ENCODE measurements around the gene STEAP3.
A peak's percentile ranks its signal among the peaks of the same experiment; 100 is the strongest.
"Not testable (repeated sequence)": the region's sequence is repeated elsewhere in the genome, so short reads cannot be mapped to it uniquely, and the experiment has no call there.

The STEAP3 gene

DNA sequence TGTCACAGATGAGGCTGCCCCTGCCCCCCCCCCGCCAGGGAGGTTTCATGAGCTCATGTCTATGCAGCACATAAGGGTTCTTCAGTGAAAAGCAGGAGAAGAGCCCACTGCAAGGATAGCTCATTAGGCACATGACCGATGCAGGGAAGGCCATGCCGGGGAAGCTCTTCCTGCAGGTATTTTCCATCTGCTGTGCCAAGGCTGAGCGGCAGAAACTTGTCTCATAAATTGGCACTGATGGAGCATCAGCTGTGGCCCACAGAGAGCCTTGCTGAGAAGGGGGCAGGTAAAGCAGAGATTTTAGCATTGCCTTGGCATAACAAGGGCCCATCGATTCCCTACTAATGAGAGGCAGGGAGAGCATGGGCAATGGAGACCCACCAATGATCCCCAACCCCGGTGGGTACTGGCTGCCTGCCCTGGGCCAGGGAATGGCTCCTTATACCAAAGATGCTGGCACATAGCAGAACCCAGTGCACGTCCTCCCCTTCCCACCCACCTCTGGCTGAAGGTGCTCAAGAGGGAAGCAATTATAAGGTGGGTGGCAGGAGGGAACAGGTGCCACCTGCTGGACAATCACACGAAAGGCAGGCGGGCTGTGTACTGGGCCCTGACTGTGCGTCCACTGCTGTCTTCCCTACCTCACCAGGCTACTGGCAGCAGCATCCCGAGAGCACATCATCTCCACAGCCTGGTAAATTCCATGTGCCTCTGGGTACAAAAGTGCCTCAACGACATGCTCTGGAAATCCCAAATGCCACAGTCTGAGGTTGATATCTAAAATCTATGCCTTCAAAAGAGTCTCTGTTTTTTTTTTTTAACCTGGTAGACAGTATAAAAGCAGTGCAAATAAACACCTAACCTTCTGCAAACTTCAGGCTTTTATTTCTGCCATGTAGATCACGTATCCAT lies 41.4 kb downstream of the STEAP3 start:
- intact Hi-C loops (cut with micrococcal nuclease): no loop called here
- H3K36me3 Mint-ChIP-seq (ENCODE audit: low read depth): no peaks in the 10 kb centered on the region
- no peak overlapping the region for H3K27ac Mint-ChIP-seq
- H3K4me1 Mint-ChIP-seq (ENCODE audit: low read depth): peaks cover 28% of the 10 kb centered on the region
- no peaks in the 10 kb centered on the region for H3K27me3 Mint-ChIP-seq
- H3K4me3 Mint-ChIP-seq: no peak overlapping the region
- H3K9me3 Mint-ChIP-seq: no peaks in the 10 kb centered on the region

GRCh38 chr2:119265693-119266066 lies 42.0 kb downstream of the STEAP3 start:
- H3K27me3 Mint-ChIP-seq: no peaks in the 10 kb centered on the region
- no peak overlapping the region for H3K27ac Mint-ChIP-seq
- no peak overlapping the region for H3K4me3 Mint-ChIP-seq
- no peaks in the 10 kb centered on the region for H3K36me3 Mint-ChIP-seq (ENCODE audit: low read depth)
- H3K4me1 Mint-ChIP-seq (ENCODE audit: low read depth): peaks cover 28% of the 10 kb centered on the region
- intact Hi-C loops (cut with micrococcal nuclease): no loop called here
- no peaks in the 10 kb centered on the region for H3K9me3 Mint-ChIP-seq

DNA sequence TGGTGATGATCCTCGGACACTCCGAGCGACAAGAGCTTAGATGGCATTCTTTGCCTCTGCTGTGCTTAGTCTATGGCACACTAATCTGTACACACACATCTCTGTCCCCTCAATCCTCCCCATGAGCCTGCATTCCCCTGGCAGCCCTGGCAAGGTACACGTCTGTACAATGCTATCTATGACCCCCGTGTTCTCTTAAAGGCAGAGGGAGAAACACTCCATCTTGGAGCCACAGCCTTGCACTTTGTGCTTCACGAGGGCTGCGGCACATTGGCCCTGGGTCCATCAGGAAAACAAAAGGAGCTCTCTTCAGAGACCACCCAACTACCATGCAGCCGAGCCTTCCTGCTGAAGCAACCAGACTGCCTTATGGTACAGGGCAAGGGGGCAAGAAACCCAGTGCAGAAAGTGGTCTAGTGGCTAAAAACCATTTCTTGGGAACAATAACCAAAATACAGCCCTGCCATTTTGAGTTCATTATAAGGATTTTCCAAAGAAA lies 42.5 kb downstream of the STEAP3 start:
- Mint-ChIP-seq H3K4me3 (no peak overlapping the region), H3K9me3 (no peaks in the 10 kb centered on the region), H3K4me1 (ENCODE audit: low read depth) (peaks cover 28% of the 10 kb centered on the region), H3K27me3 (no peaks in the 10 kb centered on the region), H3K36me3 (ENCODE audit: low read depth) (no peaks in the 10 kb centered on the region), H3K27ac (no peak overlapping the region)
- intact Hi-C loops (cut with micrococcal nuclease): no loop called here

GRCh38 chr2:119267604-119268003 lies 44.0 kb downstream of the STEAP3 start:
- Mint-ChIP-seq H3K9me3 (no peaks in the 10 kb centered on the region), H3K4me1 (ENCODE audit: low read depth) (peaks cover 28% of the 10 kb centered on the region), H3K36me3 (ENCODE audit: low read depth) (no peaks in the 10 kb centered on the region), H3K27ac (peak overlapping the region; percentile 1), H3K27me3 (no peaks in the 10 kb centered on the region), H3K4me3 (no peak overlapping the region)
- intact Hi-C loops (cut with micrococcal nuclease): no loop called here

GRCh38 chr2:119276864-119277263 lies 53.2 kb downstream of the STEAP3 start:
- intact Hi-C loops (cut with micrococcal nuclease): no loop called here
- Mint-ChIP-seq H3K4me1 (ENCODE audit: low read depth) (peaks cover 16% of the 10 kb centered on the region), H3K27ac (no peak overlapping the region), H3K4me3 (no peak overlapping the region), H3K36me3 (ENCODE audit: low read depth) (no peaks in the 10 kb centered on the region), H3K9me3 (no peaks in the 10 kb centered on the region), H3K27me3 (no peaks in the 10 kb centered on the region)

GRCh38 chr2:119278385-119278784 lies 54.8 kb downstream of the STEAP3 start:
- H3K36me3 Mint-ChIP-seq (ENCODE audit: low read depth); H3K4me3 Mint-ChIP-seq; H3K27me3 Mint-ChIP-seq; H3K9me3 Mint-ChIP-seq; H3K27ac Mint-ChIP-seq; intact Hi-C loops (cut with micrococcal nuclease): not testable (repeated sequence)
- peaks cover 31% of the 10 kb centered on the region for H3K4me1 Mint-ChIP-seq (ENCODE audit: low read depth)

DNA sequence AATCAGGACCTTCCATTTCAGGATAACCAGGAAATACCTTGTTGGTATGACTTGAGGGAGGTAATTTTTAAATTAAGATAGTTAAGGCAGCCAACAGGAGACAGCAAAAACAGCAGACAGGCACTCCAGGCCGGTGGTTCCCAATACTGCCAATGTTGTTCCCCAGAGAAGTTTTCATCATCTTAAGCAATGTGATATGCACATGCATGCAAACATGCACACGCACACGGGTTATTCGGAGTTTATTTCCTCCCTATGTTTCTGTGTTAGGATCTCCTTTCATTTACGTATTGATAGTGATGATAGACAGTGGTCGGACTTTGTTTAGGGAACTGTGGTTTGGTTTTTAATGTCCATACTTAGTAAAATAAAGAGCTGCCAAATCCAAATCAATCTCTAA lies 55.3 kb downstream of the STEAP3 start:
- peaks cover 37% of the 10 kb centered on the region for H3K4me1 Mint-ChIP-seq (ENCODE audit: low read depth)
- no peaks in the 10 kb centered on the region for H3K36me3 Mint-ChIP-seq (ENCODE audit: low read depth)
- H3K4me3 Mint-ChIP-seq: no peak overlapping the region
- no peaks in the 10 kb centered on the region for H3K27me3 Mint-ChIP-seq
- no peak overlapping the region for H3K27ac Mint-ChIP-seq
- intact Hi-C loops (cut with micrococcal nuclease): no loop called here
- no peaks in the 10 kb centered on the region for H3K9me3 Mint-ChIP-seq

GRCh38 chr2:119279666-119280065 lies 56.0 kb downstream of the STEAP3 start:
- H3K9me3 Mint-ChIP-seq: no peaks in the 10 kb centered on the region
- peaks cover 43% of the 10 kb centered on the region for H3K4me1 Mint-ChIP-seq (ENCODE audit: low read depth)
- H3K4me3 Mint-ChIP-seq: no peak overlapping the region
- no peak overlapping the region for H3K27ac Mint-ChIP-seq
- intact Hi-C loops (cut with micrococcal nuclease): no loop called here
- H3K36me3 Mint-ChIP-seq (ENCODE audit: low read depth): no peaks in the 10 kb centered on the region
- no peaks in the 10 kb centered on the region for H3K27me3 Mint-ChIP-seq

DNA sequence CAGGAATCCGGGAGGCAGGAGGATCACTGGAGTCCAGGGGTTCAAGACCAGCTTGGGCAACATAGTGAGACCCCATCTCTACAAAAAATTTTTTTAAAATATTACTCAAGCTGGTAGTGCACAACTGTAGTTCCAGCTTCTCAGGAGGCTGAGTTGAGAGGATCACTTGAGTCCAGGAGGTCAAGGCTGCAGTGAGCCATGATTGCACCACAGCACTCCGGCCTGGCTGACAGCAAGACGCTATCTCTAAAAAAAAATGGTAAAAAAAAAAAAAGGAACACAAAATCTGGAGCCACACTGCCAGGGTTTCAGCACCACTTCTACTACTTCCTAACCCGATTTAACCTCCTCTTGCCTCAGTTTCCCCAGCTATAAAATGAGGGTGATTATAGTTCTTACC lies 57.0 kb downstream of the STEAP3 start:
- Mint-ChIP-seq H3K27me3 (no peaks in the 10 kb centered on the region), H3K9me3 (no peaks in the 10 kb centered on the region), H3K4me3 (no peak overlapping the region), H3K4me1 (ENCODE audit: low read depth) (peaks cover 43% of the 10 kb centered on the region), H3K27ac (no peak overlapping the region), H3K36me3 (ENCODE audit: low read depth) (no peaks in the 10 kb centered on the region)
- intact Hi-C loops (cut with micrococcal nuclease): no loop called here

DNA sequence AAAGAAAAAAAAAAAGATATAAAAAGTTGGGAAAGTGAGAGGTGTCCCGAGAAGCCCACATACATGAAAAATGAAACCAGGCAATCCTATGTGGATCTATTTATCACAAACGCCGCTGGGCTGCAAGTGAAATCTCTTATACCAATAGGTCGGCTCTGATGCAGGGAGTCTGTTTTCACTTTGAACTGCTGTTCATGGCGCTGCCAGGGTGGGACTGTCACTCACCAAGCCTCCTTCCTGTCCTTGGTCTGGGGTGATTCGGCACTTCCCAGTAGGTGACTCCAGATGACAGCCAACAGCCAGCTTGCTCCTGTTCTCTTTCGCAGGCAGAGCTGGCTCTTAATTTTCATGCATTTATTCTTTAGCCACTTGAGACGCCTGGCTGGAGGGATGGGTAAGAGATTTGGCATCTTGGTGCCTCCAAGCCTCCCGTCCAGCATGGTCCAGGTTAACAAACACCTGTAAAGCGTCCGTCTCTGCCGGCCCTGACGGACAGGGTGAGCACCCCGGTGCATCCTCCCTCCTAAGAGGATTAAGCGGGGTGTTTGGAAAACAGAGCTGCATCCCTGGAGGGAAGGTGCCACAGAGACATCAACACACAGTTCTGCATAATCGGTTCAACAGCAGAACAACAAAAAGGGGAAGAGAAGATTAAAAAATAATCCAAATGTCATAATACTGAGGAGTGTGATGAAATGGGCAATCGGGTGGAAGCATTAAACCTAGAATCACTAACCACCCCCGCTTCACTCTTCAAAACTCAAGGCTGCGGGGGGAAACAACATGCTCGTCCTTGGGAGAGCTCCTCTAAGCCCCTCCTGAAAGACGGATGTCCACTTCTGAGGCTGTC lies 58.7 kb downstream of the STEAP3 start:
- H3K27ac Mint-ChIP-seq: peak overlapping the region; percentile 81

DNA sequence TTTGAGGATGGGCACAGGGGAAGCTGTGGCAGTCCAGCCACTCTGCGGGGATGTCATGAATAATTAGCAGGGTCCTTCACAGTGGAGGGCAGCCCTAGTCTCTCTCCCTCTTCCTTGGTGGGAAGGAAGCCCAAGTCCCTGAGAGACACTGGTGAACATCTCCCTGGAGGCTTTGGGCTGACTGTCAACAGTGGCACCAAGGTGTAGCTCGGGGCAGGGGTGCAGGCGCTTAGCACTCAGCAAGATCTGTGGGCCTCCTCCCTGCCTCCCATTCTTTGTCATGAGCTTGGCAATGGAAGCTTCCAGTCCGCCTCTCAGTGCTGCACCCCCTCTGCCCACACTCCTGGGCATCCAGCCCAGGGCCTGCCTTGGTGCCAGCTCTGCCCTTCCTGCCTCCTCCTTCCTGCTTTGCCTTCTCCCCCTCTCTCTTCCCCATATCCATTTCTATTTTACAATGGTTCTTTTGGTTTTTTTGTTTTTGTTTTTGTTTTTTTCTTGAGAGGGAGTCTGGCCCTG lies 59.4 kb downstream of the STEAP3 start:
- H3K36me3 Mint-ChIP-seq (ENCODE audit: low read depth): peaks cover 7% of the 10 kb centered on the region
- intact Hi-C loops (cut with micrococcal nuclease): no loop called here
- H3K9me3 Mint-ChIP-seq: no peaks in the 10 kb centered on the region
- peak overlapping the region; percentile 81 for H3K27ac Mint-ChIP-seq
- peaks cover 35% of the 10 kb centered on the region for H3K4me1 Mint-ChIP-seq (ENCODE audit: low read depth)
- no peak overlapping the region for H3K4me3 Mint-ChIP-seq
- no peaks in the 10 kb centered on the region for H3K27me3 Mint-ChIP-seq

More for the DNA sequence above, 58.7 kb downstream of the STEAP3 start:
- peaks cover 35% of the 10 kb centered on the region for H3K4me1 Mint-ChIP-seq (ENCODE audit: low read depth)
- H3K9me3 Mint-ChIP-seq: no peaks in the 10 kb centered on the region
- peaks cover 7% of the 10 kb centered on the region for H3K36me3 Mint-ChIP-seq (ENCODE audit: low read depth)
- no peaks in the 10 kb centered on the region for H3K27me3 Mint-ChIP-seq
- H3K4me3 Mint-ChIP-seq: no peak overlapping the region
- intact Hi-C loops (cut with micrococcal nuclease): no loop called here

DNA sequence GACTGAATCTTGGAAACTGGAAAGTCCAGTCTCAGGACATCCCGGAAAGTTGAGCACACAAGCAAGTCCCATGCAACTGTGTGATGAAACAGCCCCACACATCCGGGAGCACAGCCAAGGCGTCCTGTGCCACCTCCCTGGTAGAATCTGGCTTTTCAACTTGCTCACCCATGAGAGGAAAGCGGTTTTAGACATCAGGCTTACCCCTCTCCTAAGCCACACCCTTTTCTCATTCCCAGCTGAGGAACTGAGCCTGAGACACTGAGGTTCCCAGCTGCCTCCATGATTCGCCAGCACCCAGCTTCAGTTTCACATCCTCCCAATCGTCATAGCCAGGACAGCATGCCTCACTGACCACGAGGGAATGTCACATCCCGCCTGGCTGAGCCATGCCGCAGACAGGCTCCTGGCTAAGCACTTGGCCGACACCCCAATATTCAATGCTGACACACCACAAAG lies 60.3 kb downstream of the STEAP3 start:
- no peaks in the 10 kb centered on the region for H3K9me3 Mint-ChIP-seq
- peak overlapping the region; percentile 81 for H3K27ac Mint-ChIP-seq
- peaks cover 7% of the 10 kb centered on the region for H3K36me3 Mint-ChIP-seq (ENCODE audit: low read depth)
- H3K4me1 Mint-ChIP-seq (ENCODE audit: low read depth): peaks cover 35% of the 10 kb centered on the region
- intact Hi-C loops (cut with micrococcal nuclease): no loop called here
- H3K4me3 Mint-ChIP-seq: no peak overlapping the region
- no peaks in the 10 kb centered on the region for H3K27me3 Mint-ChIP-seq

GRCh38 chr2:119286661-119287060 lies 63.0 kb downstream of the STEAP3 start:
- H3K27ac Mint-ChIP-seq: no peak overlapping the region
- H3K4me3 Mint-ChIP-seq: no peak overlapping the region
- peaks cover 7% of the 10 kb centered on the region for H3K36me3 Mint-ChIP-seq (ENCODE audit: low read depth)
- intact Hi-C loops (cut with micrococcal nuclease): loop anchor here (5.0 kb wide), 1 partner anchor 64 kb away; the partner anchor contains the start of gene STEAP3
- peaks cover 29% of the 10 kb centered on the region for H3K4me1 Mint-ChIP-seq (ENCODE audit: low read depth)
- peaks cover 1% of the 10 kb centered on the region for H3K27me3 Mint-ChIP-seq
- no peaks in the 10 kb centered on the region for H3K9me3 Mint-ChIP-seq

DNA sequence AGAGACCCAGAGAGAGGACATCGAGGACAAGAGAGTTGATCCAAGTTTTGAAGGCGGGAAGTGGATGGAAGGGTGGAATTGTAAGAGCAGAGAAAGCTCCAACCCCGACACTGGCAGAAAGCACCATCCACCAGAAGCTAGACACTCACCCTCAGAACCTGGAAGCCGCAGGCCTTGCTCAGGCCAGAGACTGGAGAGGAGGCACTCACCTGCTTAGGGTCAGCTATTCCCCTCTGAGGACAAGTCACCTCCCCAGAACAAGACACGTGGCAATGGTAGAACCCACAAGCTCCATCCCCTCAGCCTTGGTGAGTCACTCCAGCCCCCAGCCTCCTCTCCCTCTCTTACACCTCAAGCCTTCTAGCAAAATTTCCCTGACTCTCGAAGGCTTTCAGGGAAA lies 64.9 kb downstream of the STEAP3 start:
- Mint-ChIP-seq H3K27ac (no peak overlapping the region), H3K9me3 (no peaks in the 10 kb centered on the region), H3K27me3 (peaks cover 1% of the 10 kb centered on the region), H3K36me3 (ENCODE audit: low read depth) (peaks cover 7% of the 10 kb centered on the region), H3K4me3 (no peak overlapping the region), H3K4me1 (ENCODE audit: low read depth) (peaks cover 10% of the 10 kb centered on the region)
- intact Hi-C loops (cut with micrococcal nuclease): loop anchor here (5.0 kb wide), 1 partner anchor 66 kb away; the partner anchor contains the start of gene STEAP3
